SU-DHL-6 (cell line): ENCODE data around the gene KCNF1.

Experiments
- H2AFZ ChIP-seq: fragments of 200-600 bp; sonication (generic); 2 replicates; pipeline ENCODE4 v1.6.1; 2014; ENCODE audit warnings: low read depth, mild to moderate bottlenecking, moderate library complexity, mixed read lengths, antibody characterized with exemption, low read length; ENCODE audit not compliant: severe bottlenecking
- H3F3A ChIP-seq: fragments of 200-600 bp; shearing (Covaris generic); 2 replicates; pipeline ENCODE4 v1.6.0; 2016; ENCODE audit warnings: antibody characterized with exemption, mild to moderate bottlenecking; ENCODE audit not compliant: insufficient read depth
- H3K27ac ChIP-seq: fragments of 200-600 bp; sonication (generic); 2 replicates; pipeline ENCODE4 v1.5.1; 2016; ENCODE audit warnings: low read depth, mild to moderate bottlenecking, low read length, moderate library complexity, mixed read lengths
- H3K27me3 ChIP-seq: fragments of 200-600 bp; sonication (generic), shearing (Covaris generic); 2 replicates; pipeline ENCODE4 v1.6.0; 2014; ENCODE audit warnings: mild to moderate bottlenecking, low read length
- H3K36me3 ChIP-seq: fragments of 200-600 bp; sonication (generic); 2 replicates; pipeline ENCODE4 v1.6.1; 2014; ENCODE audit warnings: mild to moderate bottlenecking, low read length, mixed read lengths
- H3K4me2 ChIP-seq: fragments of 300-600, 200-600 bp; shearing (Covaris generic), sonication (generic); 2 replicates; pipeline ENCODE4 v1.6.0; 2014; ENCODE audit warnings: low read length, low read depth, mild to moderate bottlenecking; ENCODE audit not compliant: poor library complexity, severe bottlenecking
- H3K4me3 ChIP-seq: fragments of 200-600 bp; sonication (generic); 2 replicates; pipeline ENCODE4 v1.5.1; 2014; ENCODE audit warnings: antibody characterized with exemption, low read length, mild to moderate bottlenecking, mixed read lengths; ENCODE audit not compliant: insufficient read depth, poor library complexity, severe bottlenecking
- H3K79me2 ChIP-seq: fragments of 200-600 bp; sonication (generic); 2 replicates; pipeline ENCODE4 v1.6.1; 2014; ENCODE audit warnings: mild to moderate bottlenecking, low read length, moderate library complexity; ENCODE audit not compliant: insufficient read depth
- H3K9ac ChIP-seq: fragments of 200-600 bp; sonication (generic); 2 replicates; pipeline ENCODE4 v1.7.0; 2014; ENCODE audit warnings: mild to moderate bottlenecking, low read length
- H3K9me2 ChIP-seq: fragments of 200-600 bp; sonication (generic); replicated peaks from 2 replicates; pipeline ENCODE4 v1.6.1; 2014; ENCODE audit warnings: low read length; ENCODE audit not compliant: insufficient read depth
- H3K9me3 ChIP-seq: fragments of 200-600 bp; sonication (generic); 2 replicates; pipeline ENCODE4 v1.6.1; 2014; ENCODE audit warnings: low read length, mixed read lengths; ENCODE audit not compliant: insufficient read depth
- H4K20me1 ChIP-seq: fragments of 200-600 bp; sonication (generic); 2 replicates; pipeline ENCODE4 v1.6.1; 2014; ENCODE audit warnings: low read depth, mild to moderate bottlenecking, antibody characterized with exemption, low read length, moderate library complexity, mixed read lengths
- CTCF ChIP-seq: fragments of 200-600 bp; sonication (generic); IDR thresholded peaks from one replicate; pipeline ENCODE4 v1.5.1; 2017; ENCODE audit warnings: antibody characterized with exemption, mild to moderate bottlenecking, low read length, moderate library complexity; ENCODE audit not compliant: insufficient read depth, poor library complexity, severe bottlenecking
- EZH2phosphoT487 ChIP-seq: fragments of 200-600 bp; sonication (generic), shearing (Covaris generic); conservative IDR thresholded peaks from 2 replicates; pipeline ENCODE4 v1.6.1; 2018; ENCODE audit warnings: mild to moderate bottlenecking, antibody characterized with exemption, low read length, moderate library complexity, mixed read lengths

Gene KCNF1

GRCh38 chr2:10863837-10864236 lies 47.9 kb upstream of the KCNF1 start:
- Histone ChIP-seq H3K9me2 (no peaks in the 10 kb centered on the region), H3K36me3 (no peaks in the 10 kb centered on the region), H3F3A (no peaks in the 10 kb centered on the region), H3K27ac (no peak overlapping the region), H3K9ac (no peak overlapping the region), H3K4me3 (no peak overlapping the region), H4K20me1 (no peaks in the 10 kb centered on the region), H2AFZ (no peak overlapping the region), H3K9me3 (no peaks in the 10 kb centered on the region), H3K79me2 (no peaks in the 10 kb centered on the region), H3K4me2 (no peak overlapping the region), H3K27me3 (no peaks in the 10 kb centered on the region)
- TF ChIP-seq CTCF (no peak), EZH2phosphoT487 (no peak)

- Histone ChIP-seq H3K9me3 (no peaks in the 10 kb centered on the region), H3K79me2 (no peaks in the 10 kb centered on the region), H3K4me3 (no peak overlapping the region), H3K9me2 (no peaks in the 10 kb centered on the region), H3F3A (no peaks in the 10 kb centered on the region), H3K9ac (no peak overlapping the region), H3K4me2 (no peak overlapping the region), H3K27me3 (no peaks in the 10 kb centered on the region), H2AFZ (no peak overlapping the region), H4K20me1 (no peaks in the 10 kb centered on the region), H3K36me3 (no peaks in the 10 kb centered on the region), H3K27ac (no peak overlapping the region)
- no peak for TF ChIP-seq CTCF
- no peak for TF ChIP-seq EZH2phosphoT487
These were observed 47.5 kb upstream of the KCNF1 start for GRCh38 chr2:10864251-10864650.

- Histone ChIP-seq H3K4me2 (no peak overlapping the region), H3K9ac (no peak overlapping the region), H3K9me2 (no peaks in the 10 kb centered on the region), H2AFZ (no peak overlapping the region), H4K20me1 (no peaks in the 10 kb centered on the region), H3K79me2 (no peaks in the 10 kb centered on the region), H3K27me3 (no peaks in the 10 kb centered on the region), H3K9me3 (no peaks in the 10 kb centered on the region), H3K36me3 (no peaks in the 10 kb centered on the region), H3K4me3 (no peak overlapping the region), H3K27ac (no peak overlapping the region), H3F3A (no peaks in the 10 kb centered on the region)
- no peak for TF ChIP-seq CTCF
- TF ChIP-seq EZH2phosphoT487 = no peak
These were observed 46.7 kb upstream of the KCNF1 start for GRCh38 chr2:10864861-10865636.
